ENCODE results near the gene TUBA3C.

TUBA3C gene

GRCh38 chr13:19159761-19160420 lies 21.7 kb downstream of the TUBA3C start:
- DNase-seq, result no peak

DNA sequence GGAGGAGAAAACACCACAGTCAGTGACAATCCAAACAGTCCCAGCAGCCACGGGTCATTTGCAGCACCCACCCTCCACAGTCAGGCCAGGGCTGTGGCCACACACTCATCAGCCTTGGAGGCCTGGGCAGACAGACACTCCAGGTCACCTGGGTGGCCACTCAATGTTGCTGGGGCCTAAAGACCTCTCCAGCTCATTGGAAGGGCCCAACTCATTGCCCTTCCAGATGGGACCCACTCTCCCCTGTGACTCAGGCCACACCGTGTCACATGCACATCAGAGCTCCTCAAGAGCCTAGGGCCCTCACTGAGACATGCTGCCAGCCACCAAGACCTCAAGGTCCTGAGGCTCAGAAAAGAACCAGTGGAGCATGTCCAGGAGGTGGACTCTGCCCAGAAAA lies 22.4 kb downstream of the TUBA3C start:
- no peak for DNase-seq

DNA sequence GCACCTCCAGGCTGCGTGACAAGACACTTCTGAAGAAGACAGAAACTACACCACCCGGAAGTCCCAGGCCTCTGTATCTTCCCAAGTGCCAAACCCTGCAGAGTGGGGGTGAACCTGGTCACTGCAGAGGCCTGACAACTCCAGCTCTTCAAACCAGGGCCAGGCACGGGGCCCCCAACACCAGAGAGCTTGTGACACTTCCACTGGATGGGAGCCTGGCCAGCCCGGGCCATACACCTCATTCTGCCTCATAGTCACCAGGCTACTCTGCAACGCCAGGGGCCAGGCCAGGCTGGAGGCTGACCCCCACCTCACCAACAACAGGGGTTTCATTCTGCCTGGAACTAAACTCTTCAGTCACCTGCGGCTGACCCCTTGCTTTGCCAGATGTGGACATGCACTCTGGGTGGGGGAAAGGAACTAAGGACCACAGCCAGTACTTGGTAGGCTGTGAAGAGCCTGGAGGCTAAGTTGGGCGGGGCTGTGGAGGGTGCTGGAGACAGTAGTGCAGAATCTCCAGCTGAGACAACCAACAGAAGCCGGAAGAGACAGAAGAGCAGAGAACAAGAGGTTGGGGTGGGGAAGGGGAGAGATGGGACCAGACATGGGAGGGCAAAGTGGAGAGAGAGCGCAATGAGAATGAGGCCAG lies 23.0 kb downstream of the TUBA3C start:
- DNase-seq, result no peak

- DNase-seq, result no peak
Observed at GRCh38 chr13:19158006-19158405, 23.6 kb downstream of the TUBA3C start.

- no peak for DNase-seq
Observed at GRCh38 chr13:19157461-19157860, 24.2 kb downstream of the TUBA3C start.

DNA sequence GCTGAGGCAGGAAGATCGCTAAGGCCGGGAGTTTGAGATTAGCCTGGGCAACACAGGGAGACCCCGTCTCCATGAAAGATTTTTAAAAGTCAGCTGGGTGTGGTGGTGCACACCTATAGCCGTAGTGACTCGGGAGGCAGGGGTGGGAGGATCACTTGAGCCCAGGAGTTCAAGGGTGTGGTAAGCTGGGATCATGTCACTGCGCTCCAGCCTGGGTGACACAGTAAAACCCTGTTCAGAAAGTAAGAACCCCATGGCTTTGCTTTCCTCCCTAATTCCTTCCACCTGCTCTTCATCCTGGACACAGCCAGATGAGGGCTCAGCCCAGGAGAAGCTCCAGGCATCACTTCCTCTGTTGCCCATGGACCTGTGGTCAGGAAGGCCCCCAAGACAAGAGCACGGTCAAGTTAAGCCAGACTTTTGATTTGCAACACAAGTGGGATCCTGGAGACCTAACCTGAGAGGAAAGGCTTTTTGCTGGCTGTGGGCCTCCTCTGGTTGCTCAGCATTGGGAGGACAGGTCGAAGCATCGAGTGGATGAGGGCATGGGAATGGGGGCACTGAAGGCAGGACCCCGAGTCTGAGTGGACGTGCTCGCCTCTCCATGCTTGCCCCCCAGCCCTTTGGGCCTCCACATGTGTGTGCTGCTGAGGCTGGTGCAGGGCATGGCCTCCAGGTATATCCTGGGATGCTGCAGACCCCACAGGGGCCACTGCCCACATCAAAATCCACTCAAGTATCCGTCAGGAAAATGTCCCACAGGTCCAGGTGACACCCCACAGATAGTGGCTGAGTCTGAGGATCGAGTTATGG lies 25.4 kb downstream of the TUBA3C start:
- DNase-seq, result no peak

DNA sequence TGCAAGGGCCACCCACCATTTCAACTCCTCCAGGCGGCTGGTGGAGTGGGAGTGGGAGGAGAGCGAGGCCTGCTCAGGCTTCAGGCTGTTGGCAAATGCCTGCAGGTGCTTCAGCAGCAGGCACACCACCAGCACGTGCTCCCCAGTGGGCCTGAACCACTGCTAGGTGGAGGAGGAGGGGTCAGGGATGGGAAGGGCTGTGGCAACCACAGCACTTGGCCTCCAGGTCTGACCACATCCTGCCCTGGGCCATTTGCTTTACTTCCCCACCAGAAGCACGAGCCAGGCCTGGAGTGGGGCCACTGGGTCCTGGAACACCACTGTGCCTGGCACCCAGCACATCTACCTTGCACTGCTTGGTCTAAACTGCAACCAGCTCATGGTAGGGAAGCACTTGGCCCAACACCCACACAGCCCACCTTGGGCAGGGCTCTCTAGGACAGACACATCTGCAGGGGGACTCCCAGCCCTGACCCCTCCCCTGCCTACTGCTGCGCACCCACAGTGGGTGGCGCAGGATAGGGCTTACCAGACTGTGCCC lies 26.2 kb downstream of the TUBA3C start:
- DNase-seq, result no peak

- no peak for DNase-seq
Observed at GRCh38 chr13:19154843-19155242, 26.8 kb downstream of the TUBA3C start.

GRCh38 chr13:19153782-19154450 lies 27.7 kb downstream of the TUBA3C start:
- no peak for DNase-seq

GRCh38 chr13:19152403-19152802 lies 29.2 kb downstream of the TUBA3C start:
- no peak for DNase-seq

- DNase-seq, result no peak
Observed at GRCh38 chr13:19151581-19152263, 29.9 kb downstream of the TUBA3C start.

- DNase-seq, result no peak
Observed at GRCh38 chr13:19150712-19151228, 30.9 kb downstream of the TUBA3C start.

- DNase-seq, result no peak
Observed at GRCh38 chr13:19150226-19150625, 31.4 kb downstream of the TUBA3C start.

GRCh38 chr13:19148561-19148960 lies 33.1 kb downstream of the TUBA3C start:
- no peak for DNase-seq

Measured in fibroblast of upper back skin (primary cell).